HG02884 (cell line): ENCODE results near the gene RAPGEF2.
A peak's percentile ranks its signal among the peaks of the same experiment; 100 is the strongest.
"Not testable (repeated sequence)": the region's sequence is repeated elsewhere in the genome, so short reads cannot be mapped to it uniquely, and the experiment has no call there.

ENCODE experiments used
- ATAC-seq: cut with Tn5 transposase; IDR thresholded peaks from one replicate; pipeline ENCODE4 v1.9.1; 2021; ENCODE audit warnings: mild to moderate bottlenecking, moderate library complexity; ENCODE audit not compliant: unreplicated experiment

RAPGEF2 gene

DNA sequence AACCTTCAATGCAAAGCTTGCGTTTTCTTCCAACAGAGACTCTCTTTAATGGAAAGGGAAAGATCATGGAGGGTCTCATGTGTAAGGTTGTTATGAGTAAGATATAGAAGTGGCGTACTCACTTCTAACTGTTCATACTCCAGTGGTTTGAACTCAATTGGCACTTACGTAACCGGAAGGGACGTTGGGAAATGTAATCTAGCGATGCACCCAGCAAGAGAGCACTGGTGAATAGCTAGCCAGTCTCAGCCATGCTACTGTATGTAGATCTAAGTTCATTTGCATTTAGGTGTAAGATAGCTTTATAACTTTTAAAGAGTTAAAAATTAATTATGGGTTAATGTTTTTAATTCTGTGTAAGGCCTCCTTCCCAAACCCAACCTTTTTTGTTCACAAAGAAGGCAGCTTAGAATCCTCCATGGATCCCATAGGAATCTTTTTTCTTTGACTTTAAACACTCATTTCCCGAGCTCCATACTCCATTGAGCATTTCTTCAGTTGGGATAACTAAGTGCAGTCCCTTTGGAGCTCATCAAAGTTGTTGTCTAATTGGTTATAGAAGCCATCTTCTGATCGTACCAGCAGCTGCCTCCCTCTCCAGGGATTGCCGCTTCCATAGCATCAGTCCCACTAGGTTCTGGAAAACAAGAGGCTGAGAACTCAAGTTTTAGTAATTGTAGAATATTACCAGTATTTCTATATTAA lies 191.1 kb downstream of the RAPGEF2 start:
- ATAC-seq = no peak

DNA sequence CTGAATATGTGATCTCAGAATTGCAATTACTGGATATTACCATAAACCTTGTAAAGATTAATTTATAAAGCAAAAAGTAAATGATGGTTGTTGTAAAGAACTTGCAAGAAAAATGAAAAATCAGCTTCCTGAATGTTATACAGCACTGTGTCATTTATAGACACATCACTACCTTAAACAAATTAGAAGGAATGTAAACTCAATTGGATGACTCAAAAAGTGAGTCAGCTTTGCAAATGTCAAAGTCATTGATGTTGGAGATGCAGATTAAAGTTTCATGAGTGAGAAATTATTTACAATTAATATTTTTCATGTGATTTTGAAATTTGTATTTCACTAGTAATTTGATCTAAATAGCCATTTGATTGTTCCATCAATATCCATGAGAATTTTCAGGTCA lies 193.2 kb downstream of the RAPGEF2 start:
- ATAC-seq = no peak

DNA sequence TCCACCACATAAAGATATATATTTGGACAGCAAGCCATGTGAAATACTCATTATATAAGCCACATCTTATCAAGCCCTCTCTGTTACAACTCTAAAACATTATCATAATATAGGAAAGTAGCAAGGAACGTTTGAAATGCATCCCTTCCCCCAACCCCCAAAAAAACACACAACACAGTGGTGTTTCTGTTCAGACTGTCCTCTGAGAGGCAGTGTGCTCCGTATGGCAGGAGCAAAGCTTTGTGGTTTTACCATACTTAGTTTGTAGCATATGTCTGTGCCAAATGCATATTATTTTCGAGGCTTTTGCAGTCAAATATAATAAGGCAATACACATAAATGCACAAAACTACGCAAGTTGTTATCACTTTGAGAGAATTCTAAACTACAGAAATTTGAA lies 194.2 kb downstream of the RAPGEF2 start:
- no peak for ATAC-seq

DNA sequence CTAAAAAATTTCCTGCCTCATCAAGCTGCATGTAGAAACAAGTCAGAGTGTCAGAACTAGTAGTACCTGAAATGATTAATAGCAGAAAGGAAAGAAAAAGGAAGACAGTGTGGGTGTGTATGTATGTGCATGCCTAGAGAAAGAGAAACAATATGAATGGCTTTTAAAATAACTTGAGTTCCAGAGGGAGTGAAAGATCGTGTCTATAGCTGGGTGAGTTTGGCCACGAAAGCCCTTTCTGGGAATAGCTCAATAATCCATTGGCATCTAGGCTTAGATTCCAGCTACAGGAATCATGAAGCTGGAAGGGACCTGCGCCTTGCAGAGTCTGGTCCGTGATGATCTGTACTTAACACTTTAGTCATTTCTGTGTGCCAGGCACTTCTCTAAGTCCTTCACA lies 195.6 kb downstream of the RAPGEF2 start:
- peak; percentile 71 for ATAC-seq

DNA sequence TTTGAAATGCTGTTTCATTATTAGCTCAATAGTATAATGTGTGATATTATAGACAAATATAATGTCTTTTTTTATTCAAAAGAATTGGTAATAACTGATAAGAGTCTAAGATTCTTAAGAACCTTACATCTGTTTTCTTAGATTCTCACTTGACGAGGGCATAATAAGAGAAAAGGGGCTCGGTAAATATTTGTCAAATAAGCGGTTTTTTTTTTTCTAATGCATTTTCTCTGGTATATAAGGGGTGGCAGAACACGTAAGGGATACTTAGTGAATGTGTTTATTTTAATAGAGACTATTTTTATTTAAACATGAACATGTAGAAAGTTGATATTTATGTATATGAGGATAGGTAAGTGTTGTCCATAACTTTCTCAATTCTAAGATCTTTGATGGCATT lies 200.6 kb downstream of the RAPGEF2 start:
- no peak for ATAC-seq

DNA sequence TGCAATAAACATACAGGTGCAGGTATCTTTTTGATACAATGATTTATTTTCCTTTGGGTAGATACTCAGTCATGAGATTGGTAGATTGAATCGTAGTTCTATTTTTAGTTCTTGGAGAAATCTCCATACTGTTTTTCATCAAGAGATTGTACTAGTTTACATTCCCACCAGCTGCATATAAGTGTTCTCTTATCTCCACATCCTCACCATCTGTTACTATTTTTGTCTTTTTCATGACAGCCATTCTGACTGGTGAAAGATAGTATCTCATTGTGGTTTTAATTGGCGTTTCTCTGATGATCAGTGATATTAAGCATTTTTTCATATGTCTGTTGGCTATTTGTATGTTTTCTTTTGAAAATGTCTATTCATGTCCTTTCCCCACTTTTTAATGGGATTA lies 202.2 kb downstream of the RAPGEF2 start:
- ATAC-seq = no peak

DNA sequence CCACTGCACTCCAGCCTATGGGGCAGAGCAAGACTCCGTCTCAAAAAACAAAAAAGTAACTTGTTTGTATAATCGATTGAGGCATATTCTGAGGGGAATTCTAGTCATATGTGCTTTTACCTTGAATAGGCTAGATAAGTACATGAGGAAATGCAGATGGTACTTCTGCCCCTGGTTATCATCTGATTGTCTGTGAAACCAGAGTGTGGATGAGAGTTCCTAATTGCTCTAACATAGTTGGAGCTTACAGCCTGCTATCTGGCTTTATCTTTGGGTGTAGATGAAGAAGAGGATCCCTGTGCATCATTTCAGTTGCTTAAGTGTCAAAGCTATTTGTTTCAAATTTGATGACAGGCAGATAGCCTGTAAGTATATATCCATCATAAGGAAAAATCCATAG lies 205.1 kb downstream of the RAPGEF2 start:
- ATAC-seq = no peak

DNA sequence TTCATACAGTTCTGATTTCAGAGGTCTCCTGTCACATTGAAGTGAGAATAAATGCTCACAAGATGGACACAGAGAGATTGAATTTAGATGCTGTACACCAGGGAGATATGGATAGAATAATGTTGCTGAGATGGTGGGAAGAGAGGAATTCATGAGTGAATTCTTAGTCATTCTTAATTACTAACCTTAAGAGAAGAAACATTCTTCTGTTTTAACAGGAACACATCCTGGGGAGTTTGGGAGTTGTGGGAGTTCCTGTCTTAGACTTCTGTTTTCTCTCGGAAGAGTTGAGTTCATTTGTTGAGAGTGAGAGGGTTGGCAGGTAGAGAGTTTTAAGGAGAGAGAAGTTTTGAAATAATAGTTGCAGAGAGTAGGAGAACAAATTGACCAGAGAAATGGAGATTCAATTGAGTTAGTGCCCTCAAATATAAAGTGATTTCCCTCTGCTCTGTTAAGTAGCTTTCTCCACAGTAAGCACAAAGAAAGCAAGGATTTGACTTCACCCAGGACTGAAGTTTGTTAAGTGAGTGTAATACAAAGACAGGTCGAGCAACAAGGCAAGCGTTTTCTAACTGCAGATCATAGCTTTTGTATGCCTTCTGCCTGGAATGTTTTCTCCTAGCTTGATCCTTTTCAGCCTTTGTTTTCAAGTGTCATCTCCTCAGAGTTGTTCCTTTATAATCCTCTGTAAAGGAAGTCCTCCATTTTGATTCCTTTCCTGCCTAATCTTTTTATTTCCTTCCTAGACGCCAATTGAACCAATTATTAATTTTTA lies 205.9 kb downstream of the RAPGEF2 start:
- no peak for ATAC-seq

DNA sequence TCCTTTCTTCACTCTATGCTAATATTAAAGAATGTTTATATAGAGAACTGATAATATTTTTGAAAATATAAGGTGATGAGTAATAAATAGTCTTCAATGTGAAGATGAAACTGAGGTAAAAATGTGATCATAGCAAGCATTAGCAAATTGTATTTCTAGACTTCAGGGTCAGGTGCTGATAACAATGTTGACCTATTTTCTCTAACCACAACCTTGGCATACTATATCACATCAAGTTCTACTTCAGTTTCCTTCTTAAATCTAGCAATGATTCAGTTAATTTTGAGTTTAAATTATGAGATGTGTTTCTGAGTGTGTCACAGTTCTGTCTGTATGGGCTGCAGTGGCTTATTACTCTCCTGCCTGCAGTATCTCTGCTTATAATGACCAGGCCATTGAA lies 209.4 kb downstream of the RAPGEF2 start:
- no peak for ATAC-seq

DNA sequence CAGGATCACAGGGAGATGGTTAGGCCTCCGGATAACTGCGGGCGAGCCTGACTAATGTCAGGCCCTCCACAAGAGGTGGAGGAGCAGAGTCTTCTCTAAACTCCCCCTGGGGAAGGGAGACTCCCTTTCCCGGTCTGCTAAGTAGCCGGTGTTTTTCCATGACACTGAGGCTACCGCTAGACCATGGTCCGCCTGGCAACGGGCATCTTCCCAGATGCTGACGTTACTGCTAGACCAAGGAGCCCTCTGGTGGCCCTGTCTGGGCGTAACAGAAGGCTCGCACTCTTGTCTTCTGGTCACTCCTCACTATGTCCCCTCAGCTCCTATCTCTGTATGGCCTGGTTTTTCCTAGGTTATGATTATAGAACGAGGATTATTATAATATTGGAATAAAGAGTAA lies 213.0 kb downstream of the RAPGEF2 start:
- ATAC-seq = not testable (repeated sequence)

DNA sequence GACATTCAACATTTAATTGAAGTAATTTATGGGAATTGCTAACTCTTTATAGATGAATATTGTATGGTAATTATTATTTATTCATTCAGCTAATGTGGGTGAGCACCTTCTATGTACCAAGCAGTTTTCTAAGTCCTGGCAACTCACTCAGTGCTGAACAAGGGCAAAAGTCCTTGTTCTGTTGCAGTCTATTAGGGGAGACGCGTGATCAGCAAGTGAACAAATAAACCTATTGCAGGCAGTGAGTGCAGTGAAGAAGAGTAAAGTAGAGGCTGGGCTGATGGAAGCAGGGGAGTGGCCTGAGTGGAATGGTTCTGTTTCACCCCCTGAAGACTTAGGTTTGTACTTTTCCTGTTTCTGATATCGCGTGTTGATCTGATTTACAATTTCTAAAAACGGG lies 214.3 kb downstream of the RAPGEF2 start:
- ATAC-seq = no peak

DNA sequence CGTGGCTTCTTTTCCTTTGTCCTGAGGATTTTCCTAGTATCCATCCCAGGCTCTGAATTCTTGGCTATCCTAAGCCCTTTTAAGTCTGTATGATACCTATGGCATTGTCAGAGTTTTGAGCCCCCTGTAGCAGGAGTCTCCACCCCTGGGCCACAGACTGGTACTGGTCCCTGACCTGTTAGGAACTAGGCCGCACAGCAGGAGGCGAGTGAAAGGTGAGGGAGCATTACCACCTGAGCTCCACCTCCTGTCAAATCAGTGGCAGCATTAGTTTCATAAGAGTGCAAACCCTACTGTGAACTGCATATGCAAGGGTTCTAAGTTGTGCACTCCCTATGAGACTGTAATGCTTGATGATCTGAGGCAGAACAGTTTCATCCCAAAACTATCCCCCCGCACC lies 216.1 kb downstream of the RAPGEF2 start:
- no peak for ATAC-seq

DNA sequence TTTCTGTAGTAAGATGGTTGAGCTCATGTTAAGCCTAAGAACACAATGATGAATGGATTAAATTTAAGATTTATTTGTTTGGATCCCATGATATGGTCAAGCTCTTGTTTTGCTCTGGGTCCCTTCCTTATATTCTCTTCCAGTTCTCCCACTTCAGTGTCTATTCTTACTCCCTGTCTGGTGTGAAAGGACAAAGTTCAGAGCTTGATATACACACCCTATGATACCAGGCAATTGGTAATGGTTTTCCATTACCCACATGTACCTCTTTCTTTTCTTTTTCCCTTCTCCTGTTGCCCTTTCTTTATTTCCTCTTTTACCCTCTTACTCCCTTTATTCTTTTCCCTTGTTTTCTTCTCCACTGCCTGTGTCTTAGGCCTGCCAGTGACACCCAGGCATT lies 223.6 kb downstream of the RAPGEF2 start:
- no peak for ATAC-seq

DNA sequence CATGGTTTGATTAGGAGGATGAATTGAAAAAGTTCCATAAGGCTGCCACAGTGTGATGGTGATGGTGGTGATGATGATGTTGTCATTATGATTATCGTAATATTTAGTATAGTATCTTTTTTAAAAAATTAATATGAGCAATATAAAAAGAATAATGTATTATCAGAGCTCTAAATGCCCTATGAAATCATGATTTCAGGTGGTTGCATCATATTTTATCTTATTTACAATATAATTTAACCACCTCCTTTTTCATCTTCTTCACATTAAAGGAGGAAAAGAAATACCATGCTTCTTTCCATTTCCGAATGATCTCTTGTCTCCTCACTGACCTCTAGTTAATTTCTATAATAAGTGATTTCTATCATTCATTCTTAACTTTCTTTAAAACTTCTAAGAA lies 225.9 kb downstream of the RAPGEF2 start:
- ATAC-seq = no peak

DNA sequence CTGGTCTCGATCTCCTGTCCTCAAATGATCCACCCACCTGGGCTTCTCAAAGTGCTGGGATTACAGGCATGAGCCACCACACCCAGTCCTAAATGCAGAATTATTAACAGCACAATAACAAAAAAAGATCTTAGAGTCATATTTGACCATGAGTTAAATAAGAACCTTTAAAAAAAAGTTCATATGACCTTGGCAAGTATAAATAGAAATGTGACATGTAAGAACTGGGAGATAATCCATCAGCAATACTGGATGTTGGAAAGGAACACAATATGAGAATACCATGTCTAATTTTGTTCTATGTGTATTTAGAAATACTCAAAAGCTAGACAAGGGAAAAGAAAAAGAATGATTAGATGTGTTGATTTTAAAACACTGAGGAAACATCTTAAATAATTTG lies 231.6 kb downstream of the RAPGEF2 start:
- no peak for ATAC-seq

DNA sequence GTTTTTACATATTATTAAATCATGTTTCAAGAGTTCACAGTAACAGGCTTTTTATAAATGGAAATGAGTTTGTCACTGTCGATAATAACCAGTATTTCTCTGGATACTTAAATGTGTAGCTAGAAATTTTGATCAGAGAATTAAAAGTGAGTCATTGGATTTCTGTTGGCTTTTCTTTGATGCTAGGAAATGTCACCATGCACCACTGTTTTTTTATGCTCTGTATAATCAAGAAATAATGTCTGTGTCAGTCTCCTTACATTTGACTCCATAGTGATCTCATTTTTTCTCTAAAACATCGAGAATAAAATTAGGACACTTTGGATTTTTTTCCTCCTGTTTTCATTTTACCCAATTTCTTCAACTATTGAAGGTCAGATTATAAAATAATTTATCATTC lies 234.2 kb downstream of the RAPGEF2 start:
- no peak for ATAC-seq

DNA sequence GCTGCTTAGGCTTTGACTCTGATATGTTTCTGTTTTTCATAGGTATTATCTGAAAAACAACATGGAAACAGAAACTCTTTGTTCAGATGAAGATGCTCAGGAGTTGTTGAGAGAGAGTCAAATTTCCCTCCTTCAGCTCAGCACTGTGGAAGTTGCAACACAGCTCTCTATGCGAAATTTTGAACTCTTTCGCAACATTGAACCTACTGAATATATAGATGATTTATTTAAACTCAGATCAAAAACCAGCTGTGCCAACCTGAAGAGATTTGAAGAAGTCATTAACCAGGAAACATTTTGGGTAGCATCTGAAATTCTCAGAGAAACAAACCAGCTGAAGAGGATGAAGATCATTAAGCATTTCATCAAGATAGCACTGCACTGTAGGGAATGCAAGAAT lies 238.6 kb downstream of the RAPGEF2 start:
- no peak for ATAC-seq

DNA sequence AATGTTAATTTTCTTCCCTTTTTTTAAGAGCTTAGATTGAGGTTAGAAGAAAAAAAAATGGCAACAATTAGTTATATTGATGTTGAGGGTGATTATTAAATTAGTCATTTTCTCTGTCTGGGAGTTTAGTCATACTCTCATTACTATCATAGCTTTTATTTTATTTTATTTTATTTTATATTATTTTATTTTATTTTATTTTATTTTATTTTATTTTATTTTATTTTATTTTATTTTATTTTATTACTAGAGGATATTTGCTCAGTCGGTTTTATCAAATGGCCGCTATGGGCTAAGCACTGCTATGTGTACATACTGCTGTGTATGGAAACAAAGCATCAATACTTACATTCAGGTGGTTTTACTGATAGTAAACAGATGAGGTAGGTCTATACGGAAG lies 239.5 kb downstream of the RAPGEF2 start:
- no peak for ATAC-seq

DNA sequence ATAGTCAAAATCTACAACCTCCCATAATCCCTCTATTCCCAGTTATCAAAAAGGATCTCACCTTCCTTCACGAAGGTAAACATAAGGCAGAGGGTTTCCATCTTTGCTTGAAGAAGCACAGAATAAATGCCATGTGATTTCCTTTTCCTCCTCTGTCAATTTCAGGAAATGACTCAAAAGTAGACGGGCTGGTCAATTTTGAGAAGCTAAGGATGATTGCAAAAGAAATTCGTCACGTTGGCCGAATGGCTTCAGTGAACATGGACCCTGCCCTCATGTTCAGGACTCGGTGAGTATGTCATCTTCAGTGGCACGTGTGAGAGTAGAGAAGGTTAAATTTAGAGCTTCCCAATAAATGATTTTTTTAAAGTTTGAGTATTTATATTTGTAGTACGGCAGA lies 240.2 kb downstream of the RAPGEF2 start:
- ATAC-seq = no peak

DNA sequence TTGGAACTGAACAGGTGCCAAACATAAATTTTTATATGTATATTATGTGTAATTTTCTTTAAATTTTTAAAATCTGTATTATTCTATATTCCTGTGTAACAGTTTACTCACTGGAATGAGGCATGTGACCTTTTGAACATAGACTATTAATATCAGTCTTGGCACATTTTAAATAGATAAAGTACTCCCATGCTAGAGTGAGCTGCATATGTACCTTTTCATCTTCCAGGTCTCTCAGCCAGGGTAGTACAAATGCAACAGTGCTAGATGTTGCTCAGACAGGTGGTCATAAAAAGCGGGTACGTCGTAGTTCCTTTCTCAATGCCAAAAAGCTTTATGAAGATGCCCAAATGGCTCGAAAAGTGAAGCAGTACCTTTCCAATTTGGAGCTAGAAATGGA lies 242.0 kb downstream of the RAPGEF2 start:
- ATAC-seq = no peak

DNA sequence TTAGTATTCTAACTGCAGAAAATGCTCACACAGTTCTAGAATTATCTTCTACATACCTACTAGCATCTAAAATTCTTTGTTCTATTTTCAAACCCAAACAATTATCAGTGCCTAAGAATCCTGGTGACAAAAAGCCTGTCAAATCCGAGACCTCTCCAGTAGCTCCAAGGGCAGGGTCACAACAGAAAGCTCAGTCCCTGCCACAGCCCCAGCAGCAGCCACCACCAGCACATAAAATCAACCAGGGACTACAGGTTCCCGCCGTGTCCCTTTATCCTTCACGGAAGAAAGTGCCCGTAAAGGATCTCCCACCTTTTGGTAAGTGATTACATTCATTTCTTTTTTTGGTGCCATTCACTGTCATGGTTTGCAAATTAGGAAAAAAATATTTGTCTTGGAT lies 243.8 kb downstream of the RAPGEF2 start:
- no peak for ATAC-seq

DNA sequence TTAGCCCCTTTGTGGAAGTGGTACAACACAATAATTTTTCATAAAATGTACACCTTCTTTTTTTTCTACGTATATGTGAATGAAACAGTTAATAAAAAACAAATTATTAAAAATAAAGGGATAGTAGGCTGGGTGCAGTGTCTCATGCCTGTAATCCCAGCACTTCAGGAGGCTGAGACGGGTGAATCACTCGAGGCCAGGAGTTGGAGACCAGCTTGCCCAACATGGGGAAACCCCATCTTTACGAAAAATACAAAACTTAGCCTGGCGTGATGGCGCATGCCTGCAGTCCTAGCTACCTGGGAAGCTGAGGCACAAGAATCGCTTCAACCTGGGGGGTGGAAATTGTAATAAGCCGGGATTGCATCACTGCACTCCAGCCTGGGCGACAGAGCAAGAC lies 244.9 kb downstream of the RAPGEF2 start:
- no peak for ATAC-seq

DNA sequence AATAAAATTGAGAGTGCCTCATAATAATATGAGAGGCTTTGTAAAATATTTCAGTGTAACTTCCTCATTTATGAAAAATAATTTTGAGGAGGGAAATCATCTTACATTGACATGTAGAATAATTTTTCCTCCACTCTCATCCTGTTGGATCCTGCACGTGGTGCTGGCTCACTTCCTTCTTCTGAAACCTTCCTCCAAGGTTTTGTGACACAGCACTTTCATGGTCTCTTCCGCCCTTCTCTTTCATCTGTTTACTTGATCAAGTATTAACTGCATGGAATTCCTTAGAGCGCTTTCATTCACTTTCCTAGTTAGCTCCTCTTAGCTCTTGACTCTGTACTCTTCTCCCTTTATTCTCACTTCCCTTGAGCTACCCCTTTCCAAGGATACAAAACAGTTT lies 246.5 kb downstream of the RAPGEF2 start:
- no peak for ATAC-seq
